Neural progenitor cell (in vitro differentiated cells): ENCODE data around the gene MTRF1L. TPM values are rescaled to one million over a fixed set of nuclear protein-coding genes. Genes with fewer than 3 reads are reported as not detected.
"Not testable (repeated sequence)": the region's sequence is repeated elsewhere in the genome, so short reads cannot be mapped to it uniquely, and the experiment has no call there.

ENCODE experiments used
- DNase-seq: peaks from one replicate; pipeline ENCODE4 v3.0.0-alpha.2; 2016; ENCODE audit warnings: low spot score
- H2AFZ ChIP-seq: fragments of 200-600 bp; sonication (generic); replicated peaks from 2 replicates; pipeline ENCODE4 v1.6.1; 2016; ENCODE audit warnings: antibody characterized with exemption
- H3F3A ChIP-seq: fragments of 200-600 bp; sonication (generic); 2 replicates; pipeline ENCODE4 v1.6.1; 2016; ENCODE audit warnings: antibody characterized with exemption, low read depth
- H3K27ac ChIP-seq: fragments of 200-600 bp; sonication (generic); 2 replicates; pipeline ENCODE4 v1.5.1; 2016; ENCODE audit warnings: mild to moderate bottlenecking
- H3K27me3 ChIP-seq: fragments of 200-600 bp; sonication (generic); 2 replicates; pipeline ENCODE4 v1.6.1; 2016; ENCODE audit warnings: mild to moderate bottlenecking, moderate library complexity
- H3K36me3 ChIP-seq: fragments of 200-600 bp; sonication (generic); 2 replicates; pipeline ENCODE4 v1.5.1; 2016
- H3K4me1 ChIP-seq: fragments of 200-600 bp; sonication (generic); 2 replicates; pipeline ENCODE4 v1.6.1; 2016; ENCODE audit warnings: mixed run types
- H3K4me2 ChIP-seq: fragments of 200-600 bp; sonication (generic); 2 replicates; pipeline ENCODE4 v1.6.1; 2016
- H3K4me3 ChIP-seq: fragments of 200-600 bp; sonication (generic); 2 replicates; pipeline ENCODE4 v1.5.1; 2016
- H3K79me2 ChIP-seq: fragments of 200-600 bp; sonication (generic); 2 replicates; pipeline ENCODE4 v1.6.1; 2016; ENCODE audit warnings: low read depth
- H3K9ac ChIP-seq: fragments of 200-600 bp; sonication (generic); 2 replicates; pipeline ENCODE4 v1.6.1; 2016
- H3K9me3 ChIP-seq: fragments of 200-600 bp; sonication (generic); 2 replicates; pipeline ENCODE4 v1.5.1; 2016; ENCODE audit warnings: low read depth
- H4K20me1 ChIP-seq: fragments of 200-600 bp; sonication (generic); 2 replicates; pipeline ENCODE4 v1.6.1; 2016; ENCODE audit warnings: low read depth
- H3K27ac Mint-ChIP-seq: 3 replicates; pipeline ENCODE4 v1.8.0; 2021; ENCODE audit warnings: mixed read lengths
- H3K27me3 Mint-ChIP-seq: 2 replicates; pipeline ENCODE4 v1.8.0; 2022; ENCODE audit warnings: low read depth, mild to moderate bottlenecking, inconsistent platforms, moderate library complexity, mixed read lengths; ENCODE audit not compliant: insufficient read depth
- H3K36me3 Mint-ChIP-seq: 3 replicates; pipeline ENCODE4 v1.8.0; 2021; ENCODE audit warnings: mixed read lengths
- H3K4me1 Mint-ChIP-seq: 3 replicates; pipeline ENCODE4 v1.8.0; 2021; ENCODE audit warnings: mixed read lengths
- H3K4me3 Mint-ChIP-seq: 3 replicates; pipeline ENCODE4 v1.8.0; 2021; ENCODE audit warnings: mild to moderate bottlenecking, moderate library complexity, mixed read lengths
- H3K9me3 Mint-ChIP-seq: 3 replicates; pipeline ENCODE4 v1.8.0; 2020; ENCODE audit warnings: mixed read lengths
- CTCF ChIP-seq: fragments of 200-600 bp; sonication (generic); IDR thresholded peaks from 2 replicates; pipeline ENCODE4 v1.5.1; 2017; ENCODE audit warnings: antibody characterized with exemption, mild to moderate bottlenecking
- EZH2 ChIP-seq: fragments of 200-600 bp; sonication (generic); IDR thresholded peaks from 2 replicates; pipeline ENCODE4 v1.6.1; 2017; ENCODE audit warnings: antibody characterized with exemption, mild to moderate bottlenecking, moderate library complexity
- EZH2phosphoT487 ChIP-seq: fragments of 200-600 bp; sonication (generic); IDR thresholded peaks from 2 replicates; pipeline ENCODE4 v1.6.1; 2017; ENCODE audit warnings: antibody characterized with exemption
- total RNA-seq: library from RNA; depleted of rRNA; stranded (reverse); fragments of >200 nt; gene quantifications from 2 replicates; pipeline ENCODE4 v1.2.3, GENCODE V29; 2015; ENCODE audit warnings: low replicate concordance

Gene MTRF1L
- total RNA-seq, 1 donor from 2014 or later = 29.0 TPM

GRCh38 chr6:152993847-152994246, 8.7 kb downstream of the MTRF1L start:
- H3K4me1 Mint-ChIP-seq = no peaks in the 10 kb centered on the region
- H3K4me2 ChIP-seq = no peak overlapping the region
- no peaks in the 10 kb centered on the region for H3K4me1 ChIP-seq
- peaks cover 36% of the 10 kb centered on the region for H3K36me3 Mint-ChIP-seq
- H3K27ac Mint-ChIP-seq = no peak overlapping the region
- no peaks in the 10 kb centered on the region for H3K27me3 ChIP-seq
- H3K27me3 Mint-ChIP-seq = peaks cover 2% of the 10 kb centered on the region
- no peaks in the 10 kb centered on the region for H3K9me3 Mint-ChIP-seq
- no peak overlapping the region for H3K4me3 Mint-ChIP-seq
- H3K9ac ChIP-seq = no peak overlapping the region
- H3K79me2 ChIP-seq = peaks cover 94% of the 10 kb centered on the region
- no peak overlapping the region for H2AFZ ChIP-seq
- DNase-seq = no peak
- TF ChIP-seq EZH2 = no peak
- TF ChIP-seq CTCF = no peak
- H3K27ac ChIP-seq = no peak overlapping the region
- H3F3A ChIP-seq = peaks cover 12% of the 10 kb centered on the region
- peaks cover 62% of the 10 kb centered on the region for H4K20me1 ChIP-seq
- peaks cover 20% of the 10 kb centered on the region for H3K36me3 ChIP-seq
- no peak overlapping the region for H3K4me3 ChIP-seq
- no peaks in the 10 kb centered on the region for H3K9me3 ChIP-seq

- H3K9me3 Mint-ChIP-seq = no peaks in the 10 kb centered on the region
- no peak overlapping the region for H3K9ac ChIP-seq
- H3K27ac Mint-ChIP-seq = no peak overlapping the region
- peaks cover 33% of the 10 kb centered on the region for H3K36me3 Mint-ChIP-seq
- H3K27ac ChIP-seq = no peak overlapping the region
- no peaks in the 10 kb centered on the region for H3K4me1 Mint-ChIP-seq
- H3K9me3 ChIP-seq = no peaks in the 10 kb centered on the region
- TF ChIP-seq CTCF = peak; percentile 42
- no peak for TF ChIP-seq EZH2phosphoT487
- TF ChIP-seq EZH2 = no peak
- H3K27me3 Mint-ChIP-seq = peaks cover 2% of the 10 kb centered on the region
- H3K36me3 ChIP-seq = peaks cover 17% of the 10 kb centered on the region
- H3K27me3 ChIP-seq = no peaks in the 10 kb centered on the region
- no peak overlapping the region for H3K4me3 Mint-ChIP-seq
- H4K20me1 ChIP-seq = peaks cover 58% of the 10 kb centered on the region
- no peak for DNase-seq
- no peaks in the 10 kb centered on the region for H3K4me1 ChIP-seq
- peaks cover 90% of the 10 kb centered on the region for H3K79me2 ChIP-seq
- H3K4me3 ChIP-seq = no peak overlapping the region
- peaks cover 12% of the 10 kb centered on the region for H3F3A ChIP-seq
- no peak overlapping the region for H3K4me2 ChIP-seq
- H2AFZ ChIP-seq = no peak overlapping the region
These were observed 9.1 kb downstream of the MTRF1L start for GRCh38 chr6:152993431-152993830.

- Histone ChIP-seq H3K36me3 (peaks cover 4% of the 10 kb centered on the region), H3F3A (peaks cover 11% of the 10 kb centered on the region), H3K4me1 (peaks cover 9% of the 10 kb centered on the region), H3K27ac (no peak overlapping the region), H3K4me2 (no peak overlapping the region), H4K20me1 (peaks cover 11% of the 10 kb centered on the region), H2AFZ (no peak overlapping the region), H3K4me3 (no peak overlapping the region), H3K79me2 (peaks cover 73% of the 10 kb centered on the region), H3K9ac (no peak overlapping the region), H3K27me3 (no peaks in the 10 kb centered on the region), H3K9me3 (no peaks in the 10 kb centered on the region)
- no peak overlapping the region for H3K27ac Mint-ChIP-seq
- TF ChIP-seq CTCF (no peak), EZH2phosphoT487 (no peak), EZH2 (no peak)
- DNase-seq = no peak
- peaks cover 6% of the 10 kb centered on the region for H3K27me3 Mint-ChIP-seq
- H3K36me3 Mint-ChIP-seq = peaks cover 20% of the 10 kb centered on the region
- H3K9me3 Mint-ChIP-seq = no peaks in the 10 kb centered on the region
- H3K4me1 Mint-ChIP-seq = peaks cover 8% of the 10 kb centered on the region
- peak overlapping the region; percentile 30 for H3K4me3 Mint-ChIP-seq
These were observed 15.5 kb downstream of the MTRF1L start for GRCh38 chr6:152986978-152987377.

- not testable (repeated sequence) for H2AFZ ChIP-seq, DNase-seq, H3K27me3 Mint-ChIP-seq, H3K36me3 ChIP-seq, H3K27me3 ChIP-seq, H3K9me3 Mint-ChIP-seq, H3K27ac Mint-ChIP-seq, H3K9me3 ChIP-seq
- Histone ChIP-seq H3F3A (peaks cover 11% of the 10 kb centered on the region), H3K4me1 (peaks cover 15% of the 10 kb centered on the region), H3K79me2 (peaks cover 73% of the 10 kb centered on the region), H4K20me1 (peaks cover 20% of the 10 kb centered on the region), H3K4me3 (peak overlapping the region; percentile 100), H3K9ac (peak overlapping the region; percentile 77), H3K27ac (peak overlapping the region; percentile 54), H3K4me2 (peak overlapping the region; percentile 81)
- Mint-ChIP-seq H3K36me3 (peaks cover 20% of the 10 kb centered on the region), H3K4me1 (peaks cover 18% of the 10 kb centered on the region), H3K4me3 (peak overlapping the region; percentile 95)
These were observed 17.2 kb downstream of the MTRF1L start for GRCh38 chr6:152985300-152985699.
